Measurements from ENCODE around the gene RNF2. TPM values are rescaled to one million over a fixed set of nuclear protein-coding genes. Genes with fewer than 3 reads are reported as not detected.

RNF2 gene
- total and polyA plus RNA-seq, 2 donors (not counting 3 experiments of a cell fraction or from before 2014, with no cell fraction given) = 13.6 to 30.6 TPM

DNA sequence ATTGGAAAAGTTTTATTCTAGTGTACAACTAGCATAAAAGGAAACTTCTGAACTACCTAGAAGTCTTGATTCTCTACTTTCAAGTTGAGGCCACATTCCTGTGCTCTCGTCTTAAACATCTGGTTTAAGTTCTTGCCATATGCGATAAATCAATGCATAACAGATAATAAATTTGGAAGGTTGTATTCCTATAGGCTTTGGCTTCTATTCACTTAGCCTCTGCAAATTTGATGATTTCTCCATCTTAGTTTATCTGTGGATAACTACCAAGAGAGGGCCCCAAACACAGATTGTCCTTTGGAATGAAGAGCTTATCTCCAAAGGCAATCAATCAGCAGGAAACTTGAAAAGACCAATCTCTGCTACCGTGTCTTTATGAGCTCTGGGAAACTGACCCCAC, 11.7 kb upstream of the RNF2 start:
- no TSS peak for BruUV-seq (replicated peaks)
- Histone ChIP-seq H3K36me3 (ENCODE audit: control insufficient read depth in 2 of 2, extremely low read depth in 1 of 2, insufficient read depth in 2 of 2, low read length in 2 of 2) (no peaks in the 10 kb centered on the region), H3K4me3 (replicated peaks in 1 of 3; ENCODE audit: insufficient read depth in 1 of 3, low read depth in 1 of 3, low read length in 3 of 3) (no peak overlapping the region), H3K27me3 (ENCODE audit: control insufficient read depth in 2 of 2, insufficient read depth in 2 of 2, low read length in 2 of 2) (peaks cover 0 to 7% of the 10 kb centered on the region in 2 experiments), H3K9me3 (replicated peaks; ENCODE audit: control insufficient read depth, insufficient read depth, low read length) (no peaks in the 10 kb centered on the region), H3K9ac (replicated peaks; ENCODE audit: extremely low read depth, insufficient read depth, low read length) (no peak overlapping the region), H3K27ac (ENCODE audit: insufficient read depth, low read depth, low read length) (no peak overlapping the region), H3K4me1 (ENCODE audit: control insufficient read depth, extremely low read depth, insufficient read depth, low read length) (no peaks in the 10 kb centered on the region), H3K4me2 (ENCODE audit: insufficient read depth, low read length) (no peak overlapping the region), H3K79me2 (ENCODE audit: control insufficient read depth, insufficient read depth, low read length) (no peaks in the 10 kb centered on the region), H3K9me1 (replicated peaks; ENCODE audit: control insufficient read depth, extremely low read depth, insufficient read depth, low read length) (no peaks in the 10 kb centered on the region), H4K20me1 (replicated peaks; ENCODE audit: control insufficient read depth, extremely low read depth, insufficient read depth, low read length) (no peaks in the 10 kb centered on the region), H2AFZ (ENCODE audit: low read depth, low read length) (no peak overlapping the region)
- intact Hi-C loops (cut with micrococcal nuclease) (no loop called here), dilution Hi-C loops (cut with MboI; ENCODE audit: extremely low pct_ligation_motif_present, low sequenced_read_pairs) (no loop called here)
- DNase-seq (ENCODE audit: low read depth, low spot score) (no peak), FAIRE-seq (no peak)
- POLR2A ChIA-PET = no interaction called here
- CTCF ChIA-PET = interaction anchor here (1.5 kb wide), 1 partner anchor 137 kb away, joined by 4 read pairs; no protein-coding TSS in a partner anchor
- TF ChIP-seq, protein P1, sequence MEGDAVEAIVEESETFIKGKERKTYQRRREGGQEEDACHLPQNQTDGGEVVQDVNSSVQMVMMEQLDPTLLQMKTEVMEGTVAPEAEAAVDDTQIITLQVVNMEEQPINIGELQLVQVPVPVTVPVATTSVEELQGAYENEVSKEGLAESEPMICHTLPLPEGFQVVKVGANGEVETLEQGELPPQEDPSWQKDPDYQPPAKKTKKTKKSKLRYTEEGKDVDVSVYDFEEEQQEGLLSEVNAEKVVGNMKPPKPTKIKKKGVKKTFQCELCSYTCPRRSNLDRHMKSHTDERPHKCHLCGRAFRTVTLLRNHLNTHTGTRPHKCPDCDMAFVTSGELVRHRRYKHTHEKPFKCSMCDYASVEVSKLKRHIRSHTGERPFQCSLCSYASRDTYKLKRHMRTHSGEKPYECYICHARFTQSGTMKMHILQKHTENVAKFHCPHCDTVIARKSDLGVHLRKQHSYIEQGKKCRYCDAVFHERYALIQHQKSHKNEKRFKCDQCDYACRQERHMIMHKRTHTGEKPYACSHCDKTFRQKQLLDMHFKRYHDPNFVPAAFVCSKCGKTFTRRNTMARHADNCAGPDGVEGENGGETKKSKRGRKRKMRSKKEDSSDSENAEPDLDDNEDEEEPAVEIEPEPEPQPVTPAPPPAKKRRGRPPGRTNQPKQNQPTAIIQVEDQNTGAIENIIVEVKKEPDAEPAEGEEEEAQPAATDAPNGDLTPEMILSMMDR (IDR thresholded peaks at IDR 0.05; ENCODE audit: extremely low read depth in 1 of 2, insufficient read depth in 1 of 2, low read depth in 1 of 2, low read length in 2 of 2) = no peak
- TF ChIP-seq POLR2AphosphoS5 (IDR thresholded peaks at IDR 0.05; ENCODE audit: insufficient read depth, low read depth, low read length) = no peak
- no peak for TF ChIP-seq MYC (IDR thresholded peaks at IDR 0.05; ENCODE audit: low read depth, low read length)
- no peak for TF ChIP-seq GATA2 (IDR thresholded peaks at IDR 0.05; ENCODE audit: insufficient read depth, insufficient read length, low read depth, low read length)
- no peak for TF ChIP-seq JUN (IDR thresholded peaks at IDR 0.05; ENCODE audit: borderline replicate concordance, insufficient read depth, insufficient read length, low read depth)
- TF ChIP-seq FOS (IDR thresholded peaks at IDR 0.05; ENCODE audit: borderline replicate concordance, insufficient read depth, low read length) = no peak
- no peak for TF ChIP-seq POLR2A (IDR thresholded peaks at IDR 0.05; ENCODE audit: low read depth, low read length)
- no peak for TF ChIP-seq EZH2 (IDR thresholded peaks at IDR 0.05; ENCODE audit: borderline replicate concordance, low read depth, low read length, severe bottlenecking)
